Endothelial cell of umbilical vein (primary cell): Measurements from ENCODE around the gene SYDE1. TPM values are rescaled to one million over a fixed set of nuclear protein-coding genes. Genes with fewer than 3 reads are reported as not detected.

ENCODE experiments used
- BruUV-seq: library from RNA; stranded (reverse); fragments of 400-500 nt; replicated peaks from 2 replicates; lab custom pipeline; 2021; lab: Mats Ljungman, UMichigan
- CTCF ChIA-PET: fragments of 300-600, 350-600 bp; sonication (Branson Sonifier 250); formaldehyde crosslinking; loops from one replicate; lab custom pipeline; 2021; ENCODE audit warnings: antibody characterized with exemption, inconsistent platforms; lab: Charles Lee
- POLR2A ChIA-PET: fragments of 300-600, 350-600 bp; sonication (Branson Sonifier 250); formaldehyde crosslinking; loops from one replicate; lab custom pipeline; 2021; ENCODE audit warnings: antibody characterized with exemption, inconsistent platforms; lab: Charles Lee
- DNase-seq: peaks from one replicate; pipeline ENCODE4 v3.0.0-alpha.2; 2011; ENCODE audit warnings: low read depth, low spot score
- FAIRE-seq: peaks from 2 replicates; lab custom pipeline; 2011; peaks lifted over from hg19 to GRCh38; lab: Jason Lieb, UNC
- H2AFZ ChIP-seq: 2 replicates; pipeline ENCODE4 v1.6.0; 2012; ENCODE audit warnings: low read depth, low read length, control low read depth, inconsistent platforms
- H3K27ac ChIP-seq: 2 replicates; pipeline ENCODE4 v1.5.1; 2011; ENCODE audit warnings: low read depth, mild to moderate bottlenecking, control low read depth, low read length, moderate library complexity; ENCODE audit not compliant: insufficient read depth
- H3K27me3 ChIP-seq, 2 experiments: 2 replicates each; pipeline versions ENCODE4 v1.6.0 to v1.6.1; 2011; ENCODE audit warnings: low read length in 2 of 2, mixed read lengths in 1 of 2; ENCODE audit not compliant: control insufficient read depth in 2 of 2, insufficient read depth in 2 of 2
- H3K36me3 ChIP-seq, 2 experiments: 2 replicates in 1 of 2; 3 replicates in 1 of 2; pipeline ENCODE4 v1.5.1; 2011; ENCODE audit warnings: low read length in 2 of 2, mild to moderate bottlenecking in 1 of 2, moderate library complexity in 1 of 2; ENCODE audit not compliant: control insufficient read depth in 2 of 2, insufficient read depth in 2 of 2; ENCODE audit errors: extremely low read depth in 1 of 2
- H3K4me1 ChIP-seq: 3 replicates; pipeline ENCODE4 v1.5.1; 2011; ENCODE audit warnings: mild to moderate bottlenecking, low read length; ENCODE audit not compliant: control insufficient read depth, insufficient read depth; ENCODE audit errors: extremely low read depth
- H3K4me2 ChIP-seq: 2 replicates; pipeline ENCODE4 v1.6.1; 2011; ENCODE audit warnings: low read length, control low read depth, mixed read lengths; ENCODE audit not compliant: insufficient read depth
- H3K4me3 ChIP-seq, 3 experiments: fragments of 200-600 bp in 1 of 3; sonication (generic), shearing (Covaris generic) in 1 of 3; replicated peaks in 1 of 3; 2 replicates each; pipeline ENCODE4 v1.5.1; 2011 to 2016; ENCODE audit warnings: control low read depth in 3 of 3, low read length in 3 of 3, mild to moderate bottlenecking in 2 of 3, inconsistent platforms in 1 of 3, low read depth in 1 of 3, moderate library complexity in 1 of 3; ENCODE audit not compliant: insufficient read depth in 1 of 3
- H3K79me2 ChIP-seq: 2 replicates; pipeline ENCODE4 v1.6.0; 2012; ENCODE audit warnings: low read length, inconsistent platforms; ENCODE audit not compliant: control insufficient read depth, insufficient read depth
- H3K9ac ChIP-seq: replicated peaks from 2 replicates; pipeline ENCODE3; 2011; ENCODE audit warnings: low read length, control low read depth; ENCODE audit not compliant: insufficient read depth; ENCODE audit errors: extremely low read depth
- H3K9me1 ChIP-seq: replicated peaks from 3 replicates; pipeline ENCODE4 v1.6.0; 2011; ENCODE audit warnings: mild to moderate bottlenecking, low read length; ENCODE audit not compliant: control insufficient read depth, insufficient read depth; ENCODE audit errors: extremely low read depth
- H3K9me3 ChIP-seq: replicated peaks from 2 replicates; pipeline ENCODE4 v1.5.1; 2012; ENCODE audit warnings: low read length, inconsistent platforms; ENCODE audit not compliant: control insufficient read depth, insufficient read depth
- H4K20me1 ChIP-seq: replicated peaks from 2 replicates; pipeline ENCODE3; 2011; ENCODE audit warnings: mild to moderate bottlenecking, low read length; ENCODE audit not compliant: control insufficient read depth, insufficient read depth; ENCODE audit errors: extremely low read depth
- EZH2 ChIP-seq: IDR thresholded peaks from 2 replicates; pipeline ENCODE4 v1.6.1; 2012; ENCODE audit warnings: borderline replicate concordance, low read depth, mild to moderate bottlenecking, moderate library complexity, low read length, inconsistent platforms; ENCODE audit not compliant: severe bottlenecking
- FOS ChIP-seq: IDR thresholded peaks from 2 replicates; pipeline ENCODE4 v1.6.1; 2011; ENCODE audit warnings: mild to moderate bottlenecking, low read length, moderate library complexity, borderline replicate concordance; ENCODE audit not compliant: insufficient read depth
- GATA2 ChIP-seq: IDR thresholded peaks from 2 replicates; pipeline ENCODE4 v1.7.0; 2011; ENCODE audit warnings: low read depth, mild to moderate bottlenecking, moderate library complexity, mixed read lengths, low read length; ENCODE audit not compliant: insufficient read length, insufficient read depth
- JUN ChIP-seq: IDR thresholded peaks from 2 replicates; pipeline ENCODE4 v1.6.1; 2011; ENCODE audit warnings: borderline replicate concordance, low read depth; ENCODE audit not compliant: insufficient read length, insufficient read depth
- MYC ChIP-seq: IDR thresholded peaks from one replicate; pipeline ENCODE4 v1.6.1; 2011; ENCODE audit warnings: mild to moderate bottlenecking, low read depth, low read length
- POLR2A ChIP-seq: IDR thresholded peaks from 2 replicates; pipeline ENCODE4 v1.6.1; 2012; ENCODE audit warnings: low read depth, mild to moderate bottlenecking, control low read depth, low read length
- POLR2AphosphoS5 ChIP-seq: IDR thresholded peaks from 2 replicates; pipeline ENCODE4 v1.6.1; 2012; ENCODE audit warnings: low read depth, mild to moderate bottlenecking, control low read depth, low read length, moderate library complexity; ENCODE audit not compliant: insufficient read depth
- dilution Hi-C: fragments of 300-500 bp; cut with MboI; formaldehyde crosslinking; loops from one replicate; pipeline ENCODE4 v1.15.0; 2019; ENCODE audit warnings: low sequenced_read_pairs; ENCODE audit not compliant: extremely low pct_ligation_motif_present
- intact Hi-C: fragments of 100-400 bp; cut with micrococcal nuclease; formaldehyde crosslinking; loops from one replicate; pipeline ENCODE4 v1.10.0; 2022
- polyA plus RNA-seq, 4 experiments: library from polyadenylated mRNA; depleted of rRNA in 3 of 4; stranded (reverse) in 3 of 4; unstranded in 1 of 4; fragments of >200 nt; gene quantifications; 2 replicates each; pipeline versions ENCODE4 v1.2.1 to v1.2.3, GENCODE V29; 2011 to 2012; ENCODE audit warnings: missing spikeins in 1 of 4
- total RNA-seq: library from RNA; stranded (reverse); gene quantifications from 2 replicates; pipeline ENCODE4 v1.2.3, GENCODE V29; 2021
- TF ChIP-seq, protein P1 (sequence below), 2 donors: IDR thresholded peaks; 1 replicate in 1 of 2; 2 replicates in 1 of 2; pipeline ENCODE4 v1.5.1; 2011; ENCODE audit warnings: low read length in 2 of 2, mild to moderate bottlenecking in 2 of 2, moderate library complexity in 2 of 2, control low read depth in 1 of 2, inconsistent platforms in 1 of 2, low read depth in 1 of 2; ENCODE audit not compliant: insufficient read depth in 1 of 2; ENCODE audit errors: extremely low read depth in 1 of 2
- TF ChIP-seq, protein P2 (sequence below): IDR thresholded peaks from 2 replicates; pipeline ENCODE4 v1.6.1; 2011; ENCODE audit not compliant: insufficient read depth, insufficient read length

SYDE1 gene
- total and polyA plus RNA-seq, 2 donors (not counting 3 experiments of a cell fraction or from before 2014, with no cell fraction given), result 33.1 to 35.3 TPM

DNA sequence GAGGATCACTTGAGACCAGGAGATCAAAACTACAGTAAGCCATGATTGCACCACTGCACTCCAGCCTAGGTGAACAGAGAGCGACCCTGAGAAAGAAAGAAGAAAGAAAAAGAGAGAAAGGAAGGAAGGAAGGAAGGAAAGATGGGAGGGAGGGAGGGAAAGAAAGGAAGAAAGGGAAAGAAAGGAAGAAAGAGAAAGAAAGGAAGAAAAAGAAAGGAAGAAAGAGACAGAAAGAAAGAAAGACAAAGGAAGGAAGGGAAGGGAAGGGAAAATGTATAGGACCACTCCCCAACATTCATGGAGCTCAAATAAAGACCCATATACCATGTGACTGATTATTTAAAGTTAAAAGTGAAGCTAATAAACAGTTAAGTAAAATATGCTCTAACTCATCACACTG is 39.9 kb downstream of the SYDE1 start:
- no peaks in the 10 kb centered on the region for H3K9me1 ChIP-seq
- dilution Hi-C loops (no loop called here), intact Hi-C loops (no loop called here)
- no TSS peak for BruUV-seq
- H4K20me1 ChIP-seq, result no peaks in the 10 kb centered on the region
- H3K9ac ChIP-seq, result no peak overlapping the region
- H3K27me3 ChIP-seq, result peaks cover 0 to 10% of the 10 kb centered on the region in 2 experiments
- ChIA-PET CTCF (interaction anchor here (1.0 to 2.0 kb wide), 4 partner anchors 14 to 55 kb away, joined by 3 to 9 read pairs (median 4); no protein-coding TSS in a partner anchor), POLR2A (no interaction called here)
- DNase-seq (no peak), FAIRE-seq (no peak)
- no peak overlapping the region for H3K4me3 ChIP-seq
- no peaks in the 10 kb centered on the region for H3K36me3 ChIP-seq
- no peaks in the 10 kb centered on the region for H3K4me1 ChIP-seq
- H3K79me2 ChIP-seq, result no peaks in the 10 kb centered on the region
- no peak overlapping the region for H3K4me2 ChIP-seq
- H3K9me3 ChIP-seq, result no peaks in the 10 kb centered on the region
- no peak overlapping the region for H2AFZ ChIP-seq
- no peak for TF ChIP-seq POLR2A
- no peak for TF ChIP-seq EZH2
- no peak for TF ChIP-seq POLR2AphosphoS5
- TF ChIP-seq, protein P1, sequence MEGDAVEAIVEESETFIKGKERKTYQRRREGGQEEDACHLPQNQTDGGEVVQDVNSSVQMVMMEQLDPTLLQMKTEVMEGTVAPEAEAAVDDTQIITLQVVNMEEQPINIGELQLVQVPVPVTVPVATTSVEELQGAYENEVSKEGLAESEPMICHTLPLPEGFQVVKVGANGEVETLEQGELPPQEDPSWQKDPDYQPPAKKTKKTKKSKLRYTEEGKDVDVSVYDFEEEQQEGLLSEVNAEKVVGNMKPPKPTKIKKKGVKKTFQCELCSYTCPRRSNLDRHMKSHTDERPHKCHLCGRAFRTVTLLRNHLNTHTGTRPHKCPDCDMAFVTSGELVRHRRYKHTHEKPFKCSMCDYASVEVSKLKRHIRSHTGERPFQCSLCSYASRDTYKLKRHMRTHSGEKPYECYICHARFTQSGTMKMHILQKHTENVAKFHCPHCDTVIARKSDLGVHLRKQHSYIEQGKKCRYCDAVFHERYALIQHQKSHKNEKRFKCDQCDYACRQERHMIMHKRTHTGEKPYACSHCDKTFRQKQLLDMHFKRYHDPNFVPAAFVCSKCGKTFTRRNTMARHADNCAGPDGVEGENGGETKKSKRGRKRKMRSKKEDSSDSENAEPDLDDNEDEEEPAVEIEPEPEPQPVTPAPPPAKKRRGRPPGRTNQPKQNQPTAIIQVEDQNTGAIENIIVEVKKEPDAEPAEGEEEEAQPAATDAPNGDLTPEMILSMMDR (IDR thresholded peaks at IDR 0.05; ENCODE audit: extremely low read depth in 1 of 2, insufficient read depth in 1 of 2, low read depth in 1 of 2, low read length in 2 of 2), result no peak
- no peak for TF ChIP-seq GATA2
- TF ChIP-seq, protein P2, sequence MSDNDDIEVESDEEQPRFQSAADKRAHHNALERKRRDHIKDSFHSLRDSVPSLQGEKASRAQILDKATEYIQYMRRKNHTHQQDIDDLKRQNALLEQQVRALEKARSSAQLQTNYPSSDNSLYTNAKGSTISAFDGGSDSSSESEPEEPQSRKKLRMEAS, result no peak
- no peak for TF ChIP-seq FOS
- no peak for TF ChIP-seq JUN
- no peak for TF ChIP-seq MYC
- no peak overlapping the region for H3K27ac ChIP-seq
